K562 (cell line): Measurements from ENCODE around the gene FRRS1. TPM values are rescaled to one million over a fixed set of nuclear protein-coding genes. Genes with fewer than 3 reads are reported as not detected.

Experiments used
- ATAC-seq: fragments of 200-7000 bp; cut with Tn5 transposase; 3 replicates; pipeline ENCODE4 v1.9.1; 2020; ENCODE audit warnings: moderate library complexity
- BruUV-seq: library from RNA; stranded (reverse); fragments of 400-500 nt; replicated peaks from 2 replicates; lab custom pipeline; 2021; lab: Mats Ljungman, UMichigan
- CTCF ChIA-PET: fragments of 300-600 bp; formaldehyde crosslinking; extraction: SDS; loops from one replicate; lab custom pipeline; 2021; ENCODE audit warnings: low intra/inter-chr PET ratio; lab: Yijun Ruan, JAX
- POLR2A ChIA-PET: fragments of 300-600, 350-650 bp; sonication (Branson Sonifier 250); formaldehyde crosslinking; extraction: SDS; loops from one replicate; lab custom pipeline; 2021; ENCODE audit warnings: antibody characterized with exemption, inconsistent platforms; lab: Yijun Ruan, JAX
- DNase-seq, 4 experiments: peaks; one replicate each; pipeline versions ENCODE4 v3.0.0 to v3.0.0-alpha.2; 2011 to 2018; ENCODE audit warnings: low spot score in 3 of 4, mixed read lengths in 3 of 4; ENCODE audit errors: extremely low read depth in 1 of 4
- FAIRE-seq: peaks from 2 replicates; lab custom pipeline; 2011; peaks lifted over from hg19 to GRCh38; lab: Jason Lieb, UNC
- H2AFZ ChIP-seq: 2 replicates; pipeline ENCODE4 v1.6.0; 2011; ENCODE audit warnings: low read depth, low read length, control low read depth, inconsistent platforms
- H3K27ac ChIP-seq: fragments of 200-600 bp; 3 replicates; pipeline ENCODE4 v1.8.0; 2011; ENCODE audit warnings: low read depth, mild to moderate bottlenecking, control low read depth, inconsistent platforms, low read length, moderate library complexity, mixed read lengths; ENCODE audit errors: extremely low read depth
- H3K27me3 ChIP-seq, 2 experiments: fragments of 300-600 bp in 1 of 2; 2 replicates in 1 of 2; 3 replicates in 1 of 2; pipeline versions ENCODE4 v1.6.0 to v1.8.0; 2011; ENCODE audit warnings: inconsistent platforms in 2 of 2, low read length in 2 of 2, mild to moderate bottlenecking in 1 of 2, mixed read lengths in 1 of 2, moderate library complexity in 1 of 2; ENCODE audit not compliant: control insufficient read depth in 2 of 2, insufficient read depth in 2 of 2
- H3K36me3 ChIP-seq: fragments of 300-600 bp; 3 replicates; pipeline ENCODE4 v1.8.0; 2011; ENCODE audit warnings: mild to moderate bottlenecking, low read length, inconsistent platforms; ENCODE audit not compliant: control insufficient read depth, insufficient read depth
- H3K4me1 ChIP-seq, 2 experiments: fragments of 200-600 bp in 1 of 2; replicated peaks in 1 of 2; 2 replicates in 1 of 2; 3 replicates in 1 of 2; pipeline versions ENCODE4 v1.5.1 to v1.8.0; 2011; ENCODE audit warnings: inconsistent platforms in 2 of 2, low read length in 2 of 2, mild to moderate bottlenecking in 1 of 2, mixed read lengths in 1 of 2, moderate library complexity in 1 of 2; ENCODE audit not compliant: control insufficient read depth in 2 of 2, insufficient read depth in 2 of 2
- H3K4me2 ChIP-seq: 2 replicates; pipeline ENCODE4 v1.6.1; 2011; ENCODE audit warnings: low read length, control low read depth, inconsistent platforms, mixed read lengths; ENCODE audit not compliant: insufficient read depth
- H3K4me3 ChIP-seq: fragments of 200-600 bp; sonication (generic), shearing (Covaris generic); 2 replicates; pipeline ENCODE4 v1.5.1; 2016; ENCODE audit warnings: control low read depth, inconsistent platforms
- H3K79me2 ChIP-seq: fragments of 200-600 bp; 3 replicates; pipeline ENCODE4 v1.8.0; 2011; ENCODE audit warnings: low read length, inconsistent platforms; ENCODE audit not compliant: control insufficient read depth, insufficient read depth
- H3K9ac ChIP-seq, 2 experiments: 2 replicates each; pipeline versions ENCODE4 v1.6.0 to v1.6.1; 2011; ENCODE audit warnings: low read depth in 2 of 2, low read length in 2 of 2, control low read depth in 1 of 2, inconsistent platforms in 1 of 2, mild to moderate bottlenecking in 1 of 2, mixed read lengths in 1 of 2; ENCODE audit not compliant: insufficient read depth in 1 of 2
- H3K9me1 ChIP-seq: one replicate; pipeline ENCODE4 v1.6.0; 2011; ENCODE audit warnings: inconsistent platforms, mild to moderate bottlenecking, low read length, moderate library complexity; ENCODE audit not compliant: control insufficient read depth, insufficient read depth
- H3K9me3 ChIP-seq: replicated peaks from 2 replicates; pipeline ENCODE4 v1.5.1; 2011; ENCODE audit warnings: low read depth, low read length, inconsistent platforms; ENCODE audit not compliant: control insufficient read depth, insufficient read depth
- H4K20me1 ChIP-seq: replicated peaks from 2 replicates; pipeline ENCODE4 v1.6.1; 2011; ENCODE audit warnings: low read length, inconsistent platforms, mixed read lengths; ENCODE audit not compliant: control insufficient read depth, insufficient read depth
- CEBPB ChIP-seq: fragments of 450-650 bp; IDR thresholded peaks from 2 replicates; pipeline ENCODE4 v1.6.1; 2016; ENCODE audit warnings: missing genetic modification characterization, missing compliant biosample characterization
- CEBPG ChIP-seq, 3 experiments: fragments of 200-800 bp in 1 of 3; sonication (Bioruptor generic) in 1 of 3; sonication (generic) in 1 of 3; formaldehyde crosslinking in 1 of 3; IDR thresholded peaks in 2 of 3; conservative IDR thresholded peaks in 1 of 3; 2 replicates each; pipeline versions ENCODE4 v1.6.1 to v1.8.0; 2016 to 2022; ENCODE audit warnings: missing compliant biosample characterization in 2 of 3, missing genetic modification characterization in 2 of 3, mild to moderate bottlenecking in 1 of 3, missing genetic modification reagents in 1 of 3
- JUNB ChIP-seq: fragments of 450-650 bp; formaldehyde crosslinking; conservative IDR thresholded peaks from 2 replicates; pipeline ENCODE4 v1.4.0; 2020; ENCODE audit warnings: mild to moderate bottlenecking
- WGBS: fragments of 100-300 bp; shearing (Covaris generic); methylation state at CpG from one replicate; pipeline ENCODE4 v1.1.6; 2016; ENCODE audit warnings: low coverage, mixed read lengths; ENCODE audit not compliant: insufficient coverage; ENCODE audit errors: missing lambda C conversion rate; 5-methylcytosine and 5-hydroxymethylcytosine counted together
- in situ Hi-C: fragments of 300-500 bp; cut with MboI; formaldehyde crosslinking; loops from 4 replicates; pipeline ENCODE4 v1.15.0; 2018; ENCODE audit warnings: inconsistent platforms, mixed read lengths
- intact Hi-C: fragments of 100-400 bp; cut with micrococcal nuclease; formaldehyde crosslinking; loops from 2 replicates; pipeline ENCODE4 v1.14.2; 2022
- polyA plus RNA-seq, 8 experiments: library from polyadenylated mRNA; depleted of rRNA in 4 of 8; stranded (reverse) in 5 of 8; unstranded in 3 of 8; fragments of >200 nt; fragmentation: Nextera tagmentation in 2 of 8; fragmentation: Illumina TruSeq in 1 of 8; extraction: Ambion mirVana in 2 of 8; extraction: Trizol in 1 of 8; gene quantifications; 2 replicates each; pipeline versions ENCODE4 v1.2.1 to v1.2.3, GENCODE V29; 2011 to 2014; ENCODE audit warnings: inconsistent platforms in 1 of 8, missing spikeins in 1 of 8
- total RNA-seq, 7 experiments: library from RNA; depleted of rRNA in 6 of 7; stranded (reverse); fragments of >200 nt in 6 of 7; fragmentation: Illumina TruSeq in 2 of 7; extraction: Trizol in 2 of 7; gene quantifications; 2 replicates each; pipeline versions ENCODE4 v1.2.1 to v1.2.3, GENCODE V29; 2011 to 2021; ENCODE audit warnings: low replicate concordance in 1 of 7
- TF ChIP-seq, protein P1 (sequence below): IDR thresholded peaks from 2 replicates; pipeline ENCODE4 v1.6.1; 2012; ENCODE audit warnings: low read depth, low read length, improper control_type of control experiment, borderline replicate concordance

Gene FRRS1
- total and polyA plus RNA-seq, 9 of the 15 experiments (the other 6 are each of a cell fraction or from before 2014, with no cell fraction given), result 0.87 to 54.0 (median 23.7) TPM

DNA sequence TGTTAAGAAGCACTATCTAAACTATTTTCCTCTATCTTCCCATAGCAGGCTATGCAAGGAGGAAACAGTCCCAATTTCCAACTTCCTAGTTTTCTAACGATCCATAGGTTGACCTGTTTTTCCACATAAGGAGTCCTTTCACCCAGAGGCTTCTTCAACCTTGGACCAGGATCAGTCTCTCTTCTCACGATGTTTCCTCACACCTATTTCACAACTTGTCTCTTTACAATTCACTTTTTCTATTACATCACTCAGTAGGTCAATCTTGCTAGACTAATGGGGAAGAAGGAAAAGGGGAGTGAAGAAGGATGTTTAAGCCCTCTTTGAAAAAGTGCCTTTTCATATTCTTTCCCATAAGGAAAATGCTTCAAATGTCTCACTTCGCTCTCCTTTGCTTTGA lies 104.7 kb downstream of the FRRS1 start:
- Histone ChIP-seq H3K27me3 (no peaks in the 10 kb centered on the region), H3K9me3 (no peaks in the 10 kb centered on the region), H3K9ac (no peak overlapping the region), H3K27ac (no peak overlapping the region), H2AFZ (0 out of 2 replicates have a peak overlapping the region, but pooled peaks have one; percentile 26), H3K9me1 (no peaks in the 10 kb centered on the region), H4K20me1 (no peaks in the 10 kb centered on the region), H3K4me2 (no peak overlapping the region), H3K4me3 (no peak overlapping the region), H3K4me1 (no peaks in the 10 kb centered on the region), H3K79me2 (no peaks in the 10 kb centered on the region), H3K36me3 (no peaks in the 10 kb centered on the region)
- POLR2A ChIA-PET, result interaction anchor here (0.6 to 3.1 kb wide), 2 partner anchors 11 to 12 kb away, joined by 3 to 10 read pairs; no protein-coding TSS in a partner anchor
- CTCF ChIA-PET, result no interaction called here
- intact Hi-C loops (no loop called here), in situ Hi-C loops (no loop called here)
- BruUV-seq, result no TSS peak
- DNase-seq (no peak), FAIRE-seq (no peak), ATAC-seq (no peak)
- TF ChIP-seq CEBPB (tag) (peak; percentile 57; the same call in 1 of the 2 replicates), JUNB (no peak), CEBPG (CRISPR knock-in tag; IDR thresholded peaks at IDR 0.05) (no peak), CEBPG (tag; conservative IDR thresholded peaks at IDR 0.05 in 1 of 2, IDR thresholded peaks at IDR 0.05 in 1 of 2) (peak in 1 of 2 experiments; percentile 53; a peak in 2 of 4 replicates)
- TF ChIP-seq, protein P1, sequence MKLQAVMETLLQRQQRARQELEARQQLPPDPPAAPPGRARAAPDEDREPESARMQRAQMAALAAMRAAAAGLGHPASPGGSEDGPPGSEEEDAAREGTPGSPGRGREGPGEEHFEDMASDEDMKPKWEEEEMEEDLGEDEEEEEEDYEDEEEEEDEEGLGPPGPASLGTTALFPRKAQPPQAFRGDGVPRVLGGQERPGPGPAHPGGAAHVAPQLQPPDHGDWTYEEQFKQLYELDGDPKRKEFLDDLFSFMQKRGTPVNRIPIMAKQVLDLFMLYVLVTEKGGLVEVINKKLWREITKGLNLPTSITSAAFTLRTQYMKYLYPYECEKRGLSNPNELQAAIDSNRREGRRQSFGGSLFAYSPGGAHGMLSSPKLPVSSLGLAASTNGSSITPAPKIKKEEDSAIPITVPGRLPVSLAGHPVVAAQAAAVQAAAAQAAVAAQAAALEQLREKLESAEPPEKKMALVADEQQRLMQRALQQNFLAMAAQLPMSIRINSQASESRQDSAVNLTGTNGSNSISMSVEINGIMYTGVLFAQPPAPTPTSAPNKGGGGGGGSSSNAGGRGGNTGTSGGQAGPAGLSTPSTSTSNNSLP, result no peak
- 47% methylated on average over 3 of the region's 3 CpGs for WGBS
